Measurements from ENCODE around the gene VPS37D.
A peak's percentile ranks its signal among the peaks of the same experiment; 100 is the strongest.
"Not testable (repeated sequence)": the region's sequence is repeated elsewhere in the genome, so short reads cannot be mapped to it uniquely, and the experiment has no call there.

VPS37D gene

GRCh38 chr7:73660594-73660993, 7.0 kb upstream of the VPS37D start:
- not testable (repeated sequence) for H3K36me3 ChIP-seq (ENCODE audit: control insufficient read depth, insufficient read depth, low read length); H3K9me3 ChIP-seq (ENCODE audit: control insufficient read depth, low read length); H3K27me3 ChIP-seq (replicated peaks; ENCODE audit: control insufficient read depth, insufficient read depth, low read length, poor library complexity, severe bottlenecking); DNase-seq; H3K4me1 ChIP-seq (ENCODE audit: control insufficient read depth, insufficient read depth, low read length, poor library complexity, severe bottlenecking); H3K4me3 ChIP-seq (ENCODE audit: insufficient read depth, low read depth, low read length, poor library complexity, severe bottlenecking); H3K27ac ChIP-seq (ENCODE audit: insufficient read depth, low read length, poor library complexity, severe bottlenecking)

- Histone ChIP-seq H3K27ac (ENCODE audit: insufficient read depth, low read length, poor library complexity, severe bottlenecking) (no peak overlapping the region), H3K4me1 (ENCODE audit: control insufficient read depth, insufficient read depth, low read length, poor library complexity, severe bottlenecking) (peaks cover 3% of the 10 kb centered on the region), H3K36me3 (ENCODE audit: control insufficient read depth, insufficient read depth, low read length) (no peaks in the 10 kb centered on the region), H3K4me3 (ENCODE audit: insufficient read depth, low read depth, low read length, poor library complexity, severe bottlenecking) (no peak overlapping the region), H3K9me3 (ENCODE audit: control insufficient read depth, low read length) (no peaks in the 10 kb centered on the region), H3K27me3 (replicated peaks; ENCODE audit: control insufficient read depth, insufficient read depth, low read length, poor library complexity, severe bottlenecking) (no peaks in the 10 kb centered on the region)
- DNase-seq, result no peak
Observed at GRCh38 chr7:73663033-73663432, 4.6 kb upstream of the VPS37D start.

- Histone ChIP-seq H3K4me1 (ENCODE audit: control insufficient read depth, insufficient read depth, low read length, poor library complexity, severe bottlenecking) (peaks cover 10% of the 10 kb centered on the region), H3K9me3 (ENCODE audit: control insufficient read depth, low read length) (no peaks in the 10 kb centered on the region), H3K4me3 (ENCODE audit: insufficient read depth, low read depth, low read length, poor library complexity, severe bottlenecking) (peak overlapping the region; percentile 37), H3K27me3 (replicated peaks; ENCODE audit: control insufficient read depth, insufficient read depth, low read length, poor library complexity, severe bottlenecking) (peaks cover 11% of the 10 kb centered on the region), H3K27ac (ENCODE audit: insufficient read depth, low read length, poor library complexity, severe bottlenecking) (no peak overlapping the region), H3K36me3 (ENCODE audit: control insufficient read depth, insufficient read depth, low read length) (no peaks in the 10 kb centered on the region)
- DNase-seq, result no peak
Observed at GRCh38 chr7:73668103-73668885, 663 bp downstream of the VPS37D start.

GRCh38 chr7:73668886-73669230, 1.2 kb downstream of the VPS37D start:
- Histone ChIP-seq H3K27me3 (replicated peaks; ENCODE audit: control insufficient read depth, insufficient read depth, low read length, poor library complexity, severe bottlenecking) (peaks cover 11% of the 10 kb centered on the region), H3K9me3 (ENCODE audit: control insufficient read depth, low read length) (no peaks in the 10 kb centered on the region), H3K36me3 (ENCODE audit: control insufficient read depth, insufficient read depth, low read length) (no peaks in the 10 kb centered on the region), H3K4me1 (ENCODE audit: control insufficient read depth, insufficient read depth, low read length, poor library complexity, severe bottlenecking) (peaks cover 10% of the 10 kb centered on the region), H3K4me3 (ENCODE audit: insufficient read depth, low read depth, low read length, poor library complexity, severe bottlenecking) (no peak overlapping the region), H3K27ac (ENCODE audit: insufficient read depth, low read length, poor library complexity, severe bottlenecking) (no peak overlapping the region)
- DNase-seq, result no peak

GRCh38 chr7:73669288-73669701, 1.7 kb downstream of the VPS37D start:
- Histone ChIP-seq H3K27ac (ENCODE audit: insufficient read depth, low read length, poor library complexity, severe bottlenecking) (no peak overlapping the region), H3K4me1 (ENCODE audit: control insufficient read depth, insufficient read depth, low read length, poor library complexity, severe bottlenecking) (peaks cover 10% of the 10 kb centered on the region), H3K4me3 (ENCODE audit: insufficient read depth, low read depth, low read length, poor library complexity, severe bottlenecking) (no peak overlapping the region), H3K36me3 (ENCODE audit: control insufficient read depth, insufficient read depth, low read length) (no peaks in the 10 kb centered on the region), H3K9me3 (ENCODE audit: control insufficient read depth, low read length) (no peaks in the 10 kb centered on the region), H3K27me3 (replicated peaks; ENCODE audit: control insufficient read depth, insufficient read depth, low read length, poor library complexity, severe bottlenecking) (peaks cover 11% of the 10 kb centered on the region)
- DNase-seq, result no peak

- DNase-seq, result no peak
- Histone ChIP-seq H3K9me3 (ENCODE audit: control insufficient read depth, low read length) (no peaks in the 10 kb centered on the region), H3K27ac (ENCODE audit: insufficient read depth, low read length, poor library complexity, severe bottlenecking) (no peak overlapping the region), H3K4me1 (ENCODE audit: control insufficient read depth, insufficient read depth, low read length, poor library complexity, severe bottlenecking) (peaks cover 10% of the 10 kb centered on the region), H3K27me3 (replicated peaks; ENCODE audit: control insufficient read depth, insufficient read depth, low read length, poor library complexity, severe bottlenecking) (peaks cover 11% of the 10 kb centered on the region), H3K4me3 (ENCODE audit: insufficient read depth, low read depth, low read length, poor library complexity, severe bottlenecking) (no peak overlapping the region), H3K36me3 (ENCODE audit: control insufficient read depth, insufficient read depth, low read length) (no peaks in the 10 kb centered on the region)
Observed at GRCh38 chr7:73669858-73670385, 2.3 kb downstream of the VPS37D start.

- Histone ChIP-seq H3K9me3 (ENCODE audit: control insufficient read depth, low read length) (no peaks in the 10 kb centered on the region), H3K36me3 (ENCODE audit: control insufficient read depth, insufficient read depth, low read length) (no peaks in the 10 kb centered on the region), H3K4me1 (ENCODE audit: control insufficient read depth, insufficient read depth, low read length, poor library complexity, severe bottlenecking) (peaks cover 10% of the 10 kb centered on the region), H3K4me3 (ENCODE audit: insufficient read depth, low read depth, low read length, poor library complexity, severe bottlenecking) (no peak overlapping the region), H3K27me3 (replicated peaks; ENCODE audit: control insufficient read depth, insufficient read depth, low read length, poor library complexity, severe bottlenecking) (peaks cover 11% of the 10 kb centered on the region), H3K27ac (ENCODE audit: insufficient read depth, low read length, poor library complexity, severe bottlenecking) (no peak overlapping the region)
- no peak for DNase-seq
Observed at GRCh38 chr7:73671322-73671661, 3.7 kb downstream of the VPS37D start.

GRCh38 chr7:73671857-73672445, 4.3 kb downstream of the VPS37D start:
- Histone ChIP-seq H3K4me3 (ENCODE audit: insufficient read depth, low read depth, low read length, poor library complexity, severe bottlenecking) (no peak overlapping the region), H3K27me3 (replicated peaks; ENCODE audit: control insufficient read depth, insufficient read depth, low read length, poor library complexity, severe bottlenecking) (peaks cover 11% of the 10 kb centered on the region), H3K9me3 (ENCODE audit: control insufficient read depth, low read length) (no peaks in the 10 kb centered on the region), H3K4me1 (ENCODE audit: control insufficient read depth, insufficient read depth, low read length, poor library complexity, severe bottlenecking) (peaks cover 10% of the 10 kb centered on the region), H3K36me3 (ENCODE audit: control insufficient read depth, insufficient read depth, low read length) (no peaks in the 10 kb centered on the region), H3K27ac (ENCODE audit: insufficient read depth, low read length, poor library complexity, severe bottlenecking) (no peak overlapping the region)
- no peak for DNase-seq

GRCh38 chr7:73674468-73675124, 7.0 kb downstream of the VPS37D start:
- no peaks in the 10 kb centered on the region for H3K27me3 ChIP-seq (replicated peaks; ENCODE audit: control insufficient read depth, insufficient read depth, low read length, poor library complexity, severe bottlenecking)
- H3K4me3 ChIP-seq (ENCODE audit: insufficient read depth, low read depth, low read length, poor library complexity, severe bottlenecking), result no peak overlapping the region
- H3K27ac ChIP-seq (ENCODE audit: insufficient read depth, low read length, poor library complexity, severe bottlenecking), result no peak overlapping the region
- no peak for DNase-seq
- peaks cover 4% of the 10 kb centered on the region for H3K36me3 ChIP-seq (ENCODE audit: control insufficient read depth, insufficient read depth, low read length)
- H3K4me1 ChIP-seq (ENCODE audit: control insufficient read depth, insufficient read depth, low read length, poor library complexity, severe bottlenecking), result no peaks in the 10 kb centered on the region
- H3K9me3 ChIP-seq (ENCODE audit: control insufficient read depth, low read length), result no peaks in the 10 kb centered on the region

- H3K36me3 ChIP-seq (ENCODE audit: control insufficient read depth, insufficient read depth, low read length); DNase-seq; H3K4me3 ChIP-seq (ENCODE audit: insufficient read depth, low read depth, low read length, poor library complexity, severe bottlenecking); H3K9me3 ChIP-seq (ENCODE audit: control insufficient read depth, low read length); H3K27ac ChIP-seq (ENCODE audit: insufficient read depth, low read length, poor library complexity, severe bottlenecking); H3K4me1 ChIP-seq (ENCODE audit: control insufficient read depth, insufficient read depth, low read length, poor library complexity, severe bottlenecking); H3K27me3 ChIP-seq (replicated peaks; ENCODE audit: control insufficient read depth, insufficient read depth, low read length, poor library complexity, severe bottlenecking): not testable (repeated sequence)
Observed at GRCh38 chr7:73676062-73676461, 8.4 kb downstream of the VPS37D start.
